ENCODE measurements around the gene C4orf50.

- no peak for TF ChIP-seq EZH2 (IDR thresholded peaks at IDR 0.05; ENCODE audit: insufficient read depth, low read length)
- TF ChIP-seq, protein P1, sequence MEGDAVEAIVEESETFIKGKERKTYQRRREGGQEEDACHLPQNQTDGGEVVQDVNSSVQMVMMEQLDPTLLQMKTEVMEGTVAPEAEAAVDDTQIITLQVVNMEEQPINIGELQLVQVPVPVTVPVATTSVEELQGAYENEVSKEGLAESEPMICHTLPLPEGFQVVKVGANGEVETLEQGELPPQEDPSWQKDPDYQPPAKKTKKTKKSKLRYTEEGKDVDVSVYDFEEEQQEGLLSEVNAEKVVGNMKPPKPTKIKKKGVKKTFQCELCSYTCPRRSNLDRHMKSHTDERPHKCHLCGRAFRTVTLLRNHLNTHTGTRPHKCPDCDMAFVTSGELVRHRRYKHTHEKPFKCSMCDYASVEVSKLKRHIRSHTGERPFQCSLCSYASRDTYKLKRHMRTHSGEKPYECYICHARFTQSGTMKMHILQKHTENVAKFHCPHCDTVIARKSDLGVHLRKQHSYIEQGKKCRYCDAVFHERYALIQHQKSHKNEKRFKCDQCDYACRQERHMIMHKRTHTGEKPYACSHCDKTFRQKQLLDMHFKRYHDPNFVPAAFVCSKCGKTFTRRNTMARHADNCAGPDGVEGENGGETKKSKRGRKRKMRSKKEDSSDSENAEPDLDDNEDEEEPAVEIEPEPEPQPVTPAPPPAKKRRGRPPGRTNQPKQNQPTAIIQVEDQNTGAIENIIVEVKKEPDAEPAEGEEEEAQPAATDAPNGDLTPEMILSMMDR (IDR thresholded peaks at IDR 0.05; ENCODE audit: insufficient read depth, low read depth, low read length), result no peak
These were observed 96.9 kb downstream of the C4orf50 start for GRCh38 chr4:5921101-5921980.

Data from astrocyte (in vitro differentiated cells and primary cell).